Sigmoid colon (tissue), 4 donors: ENCODE data around the gene BID.

Source experiments
- EP300 ChIP-seq, 4 donors: sonication (generic); formaldehyde crosslinking; IDR thresholded peaks; one replicate each; pipeline ENCODE4 v1.6.1; 2017; ENCODE audit warnings: antibody characterized with exemption in 4 of 4
- POLR2A ChIP-seq, 2 donors: fragments of 450-650 bp; IDR thresholded peaks; one replicate each; pipeline ENCODE4 v1.6.1; 2016; ENCODE audit warnings: antibody characterized with exemption in 2 of 2, mild to moderate bottlenecking in 2 of 2, moderate library complexity in 2 of 2
- TF ChIP-seq, protein P1 (sequence below), 4 experiments: fragments of 450-650 bp in 3 of 4; fragments of 200-600 bp in 1 of 4; IDR thresholded peaks; one replicate each; pipeline ENCODE4 v1.5.1; 2016 to 2019; ENCODE audit warnings: antibody characterized with exemption in 4 of 4, mild to moderate bottlenecking in 3 of 4, moderate library complexity in 2 of 4

DNA sequence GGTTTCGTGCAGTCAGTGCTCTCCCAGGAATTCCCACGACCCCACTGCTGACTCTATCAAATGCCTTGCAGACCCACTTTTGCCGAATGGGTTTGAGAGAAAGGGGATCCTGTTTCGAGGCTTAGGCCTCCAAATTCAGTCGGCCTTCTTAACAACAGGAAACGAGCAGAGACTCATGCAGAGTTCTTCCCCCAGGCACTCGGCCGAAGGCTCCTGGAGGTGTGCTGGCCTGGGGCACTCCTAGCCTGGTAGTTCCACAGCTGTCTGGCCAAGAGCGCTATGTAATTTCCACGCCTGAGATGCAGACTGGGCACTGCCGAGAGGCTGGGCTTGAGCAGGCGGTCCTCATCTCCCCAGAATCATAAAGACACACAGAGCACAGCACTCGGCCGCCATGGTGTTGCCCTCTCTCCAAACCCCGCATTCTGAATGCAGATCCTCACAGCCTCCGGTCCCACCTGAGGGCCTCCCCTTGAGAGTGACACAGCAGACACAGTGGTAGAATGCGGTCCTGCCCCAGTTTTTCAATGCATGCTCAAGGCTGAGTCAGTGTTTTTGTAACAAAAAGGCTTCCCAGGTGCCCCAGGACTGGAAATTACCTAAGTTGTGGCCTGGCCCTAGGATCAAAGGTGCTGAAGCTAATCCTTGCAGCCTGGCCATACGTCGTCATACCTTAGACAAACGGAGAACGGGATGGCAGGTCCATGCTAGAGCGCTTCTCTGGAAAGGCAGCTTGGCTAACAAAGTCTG lies 30.2 kb upstream of the BID start:
- TF ChIP-seq, protein P1, sequence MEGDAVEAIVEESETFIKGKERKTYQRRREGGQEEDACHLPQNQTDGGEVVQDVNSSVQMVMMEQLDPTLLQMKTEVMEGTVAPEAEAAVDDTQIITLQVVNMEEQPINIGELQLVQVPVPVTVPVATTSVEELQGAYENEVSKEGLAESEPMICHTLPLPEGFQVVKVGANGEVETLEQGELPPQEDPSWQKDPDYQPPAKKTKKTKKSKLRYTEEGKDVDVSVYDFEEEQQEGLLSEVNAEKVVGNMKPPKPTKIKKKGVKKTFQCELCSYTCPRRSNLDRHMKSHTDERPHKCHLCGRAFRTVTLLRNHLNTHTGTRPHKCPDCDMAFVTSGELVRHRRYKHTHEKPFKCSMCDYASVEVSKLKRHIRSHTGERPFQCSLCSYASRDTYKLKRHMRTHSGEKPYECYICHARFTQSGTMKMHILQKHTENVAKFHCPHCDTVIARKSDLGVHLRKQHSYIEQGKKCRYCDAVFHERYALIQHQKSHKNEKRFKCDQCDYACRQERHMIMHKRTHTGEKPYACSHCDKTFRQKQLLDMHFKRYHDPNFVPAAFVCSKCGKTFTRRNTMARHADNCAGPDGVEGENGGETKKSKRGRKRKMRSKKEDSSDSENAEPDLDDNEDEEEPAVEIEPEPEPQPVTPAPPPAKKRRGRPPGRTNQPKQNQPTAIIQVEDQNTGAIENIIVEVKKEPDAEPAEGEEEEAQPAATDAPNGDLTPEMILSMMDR (IDR thresholded peaks at IDR 0.05): no peak
- no peak for TF ChIP-seq EP300 (IDR thresholded peaks at IDR 0.05)
- no peak for TF ChIP-seq POLR2A (IDR thresholded peaks at IDR 0.05)
